Neural progenitor cell (in vitro differentiated cells): ENCODE results near the gene MBD3L4. TPM values are rescaled to one million over a fixed set of nuclear protein-coding genes. Genes with fewer than 3 reads are reported as not detected.

Source experiments
- DNase-seq: peaks from one replicate; pipeline ENCODE4 v3.0.0-alpha.2; 2016; ENCODE audit warnings: low spot score
- H2AFZ ChIP-seq: fragments of 200-600 bp; sonication (generic); replicated peaks from 2 replicates; pipeline ENCODE4 v1.6.1; 2016; ENCODE audit warnings: antibody characterized with exemption
- H3F3A ChIP-seq: fragments of 200-600 bp; sonication (generic); 2 replicates; pipeline ENCODE4 v1.6.1; 2016; ENCODE audit warnings: antibody characterized with exemption, low read depth
- H3K27ac ChIP-seq: fragments of 200-600 bp; sonication (generic); 2 replicates; pipeline ENCODE4 v1.5.1; 2016; ENCODE audit warnings: mild to moderate bottlenecking
- H3K27me3 ChIP-seq: fragments of 200-600 bp; sonication (generic); 2 replicates; pipeline ENCODE4 v1.6.1; 2016; ENCODE audit warnings: mild to moderate bottlenecking, moderate library complexity
- H3K36me3 ChIP-seq: fragments of 200-600 bp; sonication (generic); 2 replicates; pipeline ENCODE4 v1.5.1; 2016
- H3K4me1 ChIP-seq: fragments of 200-600 bp; sonication (generic); 2 replicates; pipeline ENCODE4 v1.6.1; 2016; ENCODE audit warnings: mixed run types
- H3K4me2 ChIP-seq: fragments of 200-600 bp; sonication (generic); 2 replicates; pipeline ENCODE4 v1.6.1; 2016
- H3K4me3 ChIP-seq: fragments of 200-600 bp; sonication (generic); 2 replicates; pipeline ENCODE4 v1.5.1; 2016
- H3K79me2 ChIP-seq: fragments of 200-600 bp; sonication (generic); 2 replicates; pipeline ENCODE4 v1.6.1; 2016; ENCODE audit warnings: low read depth
- H3K9ac ChIP-seq: fragments of 200-600 bp; sonication (generic); 2 replicates; pipeline ENCODE4 v1.6.1; 2016
- H3K9me3 ChIP-seq: fragments of 200-600 bp; sonication (generic); 2 replicates; pipeline ENCODE4 v1.5.1; 2016; ENCODE audit warnings: low read depth
- H4K20me1 ChIP-seq: fragments of 200-600 bp; sonication (generic); 2 replicates; pipeline ENCODE4 v1.6.1; 2016; ENCODE audit warnings: low read depth
- H3K27ac Mint-ChIP-seq: 3 replicates; pipeline ENCODE4 v1.8.0; 2021; ENCODE audit warnings: mixed read lengths
- H3K27me3 Mint-ChIP-seq: 2 replicates; pipeline ENCODE4 v1.8.0; 2022; ENCODE audit warnings: low read depth, mild to moderate bottlenecking, inconsistent platforms, moderate library complexity, mixed read lengths; ENCODE audit not compliant: insufficient read depth
- H3K36me3 Mint-ChIP-seq: 3 replicates; pipeline ENCODE4 v1.8.0; 2021; ENCODE audit warnings: mixed read lengths
- H3K4me1 Mint-ChIP-seq: 3 replicates; pipeline ENCODE4 v1.8.0; 2021; ENCODE audit warnings: mixed read lengths
- H3K4me3 Mint-ChIP-seq: 3 replicates; pipeline ENCODE4 v1.8.0; 2021; ENCODE audit warnings: mild to moderate bottlenecking, moderate library complexity, mixed read lengths
- H3K9me3 Mint-ChIP-seq: 3 replicates; pipeline ENCODE4 v1.8.0; 2020; ENCODE audit warnings: mixed read lengths
- EZH2 ChIP-seq: fragments of 200-600 bp; sonication (generic); IDR thresholded peaks from 2 replicates; pipeline ENCODE4 v1.6.1; 2017; ENCODE audit warnings: antibody characterized with exemption, mild to moderate bottlenecking, moderate library complexity
- EZH2phosphoT487 ChIP-seq: fragments of 200-600 bp; sonication (generic); IDR thresholded peaks from 2 replicates; pipeline ENCODE4 v1.6.1; 2017; ENCODE audit warnings: antibody characterized with exemption
- total RNA-seq: library from RNA; depleted of rRNA; stranded (reverse); fragments of >200 nt; gene quantifications from 2 replicates; pipeline ENCODE4 v1.2.3, GENCODE V29; 2015; ENCODE audit warnings: low replicate concordance
- TF ChIP-seq, protein P1 (sequence below): fragments of 200-600 bp; sonication (generic); IDR thresholded peaks from 2 replicates; pipeline ENCODE4 v1.5.1; 2017; ENCODE audit warnings: antibody characterized with exemption, mild to moderate bottlenecking

MBD3L4 gene
- total RNA-seq, 1 donor from 2014 or later: not detected

DNA sequence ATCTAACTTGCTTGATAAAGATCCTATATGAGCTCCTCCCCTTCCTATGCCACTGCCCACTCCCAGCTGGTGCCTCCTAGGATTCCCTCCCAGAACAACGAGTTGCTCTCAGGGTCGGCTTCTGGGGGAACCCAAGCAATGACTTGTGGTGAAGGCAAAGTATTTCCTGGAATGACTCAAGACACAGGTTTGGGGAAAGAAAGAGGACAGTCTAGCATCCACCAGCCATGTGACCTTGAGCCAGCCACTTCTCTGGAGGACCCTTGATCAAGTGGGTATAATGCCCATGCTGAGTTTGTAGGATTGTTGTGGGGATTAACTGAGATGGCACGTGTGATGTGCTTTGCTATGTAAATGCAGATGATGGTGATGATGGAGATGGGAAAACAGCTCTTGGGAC, 51.7 kb downstream of the MBD3L4 start:
- Histone ChIP-seq H3K4me3 (no peak overlapping the region), H3K9me3 (peaks cover 26% of the 10 kb centered on the region), H4K20me1 (no peaks in the 10 kb centered on the region), H3K4me2 (no peak overlapping the region), H3F3A (peaks cover 2% of the 10 kb centered on the region), H2AFZ (no peak overlapping the region), H3K79me2 (no peaks in the 10 kb centered on the region), H3K27me3 (no peaks in the 10 kb centered on the region), H3K4me1 (no peaks in the 10 kb centered on the region), H3K27ac (no peak overlapping the region), H3K36me3 (no peaks in the 10 kb centered on the region), H3K9ac (no peak overlapping the region)
- no peak for DNase-seq
- Mint-ChIP-seq H3K9me3 (peaks cover 14% of the 10 kb centered on the region), H3K36me3 (peaks cover 1% of the 10 kb centered on the region), H3K4me3 (no peak overlapping the region), H3K4me1 (no peaks in the 10 kb centered on the region), H3K27ac (no peak overlapping the region), H3K27me3 (peaks cover 4% of the 10 kb centered on the region)
- TF ChIP-seq, protein P1, sequence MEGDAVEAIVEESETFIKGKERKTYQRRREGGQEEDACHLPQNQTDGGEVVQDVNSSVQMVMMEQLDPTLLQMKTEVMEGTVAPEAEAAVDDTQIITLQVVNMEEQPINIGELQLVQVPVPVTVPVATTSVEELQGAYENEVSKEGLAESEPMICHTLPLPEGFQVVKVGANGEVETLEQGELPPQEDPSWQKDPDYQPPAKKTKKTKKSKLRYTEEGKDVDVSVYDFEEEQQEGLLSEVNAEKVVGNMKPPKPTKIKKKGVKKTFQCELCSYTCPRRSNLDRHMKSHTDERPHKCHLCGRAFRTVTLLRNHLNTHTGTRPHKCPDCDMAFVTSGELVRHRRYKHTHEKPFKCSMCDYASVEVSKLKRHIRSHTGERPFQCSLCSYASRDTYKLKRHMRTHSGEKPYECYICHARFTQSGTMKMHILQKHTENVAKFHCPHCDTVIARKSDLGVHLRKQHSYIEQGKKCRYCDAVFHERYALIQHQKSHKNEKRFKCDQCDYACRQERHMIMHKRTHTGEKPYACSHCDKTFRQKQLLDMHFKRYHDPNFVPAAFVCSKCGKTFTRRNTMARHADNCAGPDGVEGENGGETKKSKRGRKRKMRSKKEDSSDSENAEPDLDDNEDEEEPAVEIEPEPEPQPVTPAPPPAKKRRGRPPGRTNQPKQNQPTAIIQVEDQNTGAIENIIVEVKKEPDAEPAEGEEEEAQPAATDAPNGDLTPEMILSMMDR: no peak
- TF ChIP-seq EZH2phosphoT487 (no peak), EZH2 (no peak)

DNA sequence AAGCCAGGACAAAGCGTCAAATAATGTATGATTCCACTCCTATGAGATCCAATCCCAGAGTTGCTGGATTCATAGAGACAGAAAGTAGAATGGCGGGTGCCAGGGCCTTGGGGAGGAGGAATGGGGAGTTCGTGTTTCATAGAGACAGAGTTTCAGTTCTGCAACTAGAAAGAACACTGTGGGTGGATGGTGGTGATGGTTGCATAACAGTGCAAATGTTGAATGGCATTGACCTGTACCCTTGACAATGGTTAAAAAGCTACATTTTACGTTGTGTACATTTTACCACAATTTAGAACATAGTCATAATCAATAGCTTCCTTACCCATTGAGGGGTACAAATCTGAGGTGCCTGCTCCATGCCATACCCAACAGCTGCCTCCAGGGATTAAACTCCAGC, 52.1 kb downstream of the MBD3L4 start:
- H3K4me3 ChIP-seq: no peak overlapping the region
- DNase-seq: no peak
- no peaks in the 10 kb centered on the region for H3K4me1 ChIP-seq
- H3K27ac ChIP-seq: no peak overlapping the region
- Mint-ChIP-seq H3K27ac (no peak overlapping the region), H3K4me3 (no peak overlapping the region), H3K27me3 (peaks cover 4% of the 10 kb centered on the region), H3K36me3 (peaks cover 1% of the 10 kb centered on the region), H3K9me3 (peaks cover 14% of the 10 kb centered on the region), H3K4me1 (no peaks in the 10 kb centered on the region)
- no peak overlapping the region for H2AFZ ChIP-seq
- H3K4me2 ChIP-seq: no peak overlapping the region
- TF ChIP-seq EZH2 (no peak), EZH2phosphoT487 (no peak)
- TF ChIP-seq, protein P1: no peak
- no peaks in the 10 kb centered on the region for H4K20me1 ChIP-seq
- no peaks in the 10 kb centered on the region for H3K27me3 ChIP-seq
- no peaks in the 10 kb centered on the region for H3K79me2 ChIP-seq
- H3F3A ChIP-seq: peaks cover 2% of the 10 kb centered on the region
- no peaks in the 10 kb centered on the region for H3K36me3 ChIP-seq
- peaks cover 27% of the 10 kb centered on the region for H3K9me3 ChIP-seq
- no peak overlapping the region for H3K9ac ChIP-seq

Other genes with a start within 250 kb of the MBD3L4 start
- gene ADGRE1, start 152.6 kb downstream of the MBD3L4 start, total RNA-seq: not detected in 2 replicates
- gene MBD3L2B, start 18.7 kb downstream of the MBD3L4 start, total RNA-seq: not detected in 2 replicates
- not detected in 2 replicates for gene MBD3L5, start 9.6 kb downstream of the MBD3L4 start, total RNA-seq
- gene MBD3L2, start 9.1 kb upstream of the MBD3L4 start, total RNA-seq: not detected in 2 replicates
- not detected in 2 replicates for gene MBD3L3, start 18.5 kb upstream of the MBD3L4 start, total RNA-seq
- 11.2 and 12.9 TPM in 2 replicates for gene ZNF557, start 29.5 kb upstream of the MBD3L4 start, total RNA-seq